ENCODE measurements around the gene APOC3. TPM values are rescaled to one million over a fixed set of nuclear protein-coding genes. Genes with fewer than 3 reads are reported as not detected.

APOC3 gene
- 83.1 TPM for total RNA-seq

GRCh38 chr11:116829525-116830183, at the start of gene APOC3:
APOC3 (plus strand) TSS chr11:116829907; CDS start chr11:116830583, 676 bp downstream.
- intact Hi-C loops (cut with DNase I) = no loop called here
- no peak for TF ChIP-seq CTCF (IDR thresholded peaks at IDR 0.05)
- no peaks in the 10 kb centered on the region for H3K4me1 ChIP-seq
- H3K27me3 ChIP-seq = no peaks in the 10 kb centered on the region
- H3K9me3 ChIP-seq = no peaks in the 10 kb centered on the region
- H3K27ac ChIP-seq = no peak within 1 kb of the TSS
- H3K4me3 ChIP-seq = no peak within 1 kb of the TSS
- H3K36me3 ChIP-seq = no peaks in the 10 kb centered on the region
- DNase-seq (ENCODE audit: low spot score in 2 of 2) = no peak

GRCh38 chr11:116782728-116783127, 47.0 kb upstream of the APOC3 start:
- no peak overlapping the region for H3K27ac ChIP-seq
- no peak for TF ChIP-seq CTCF (IDR thresholded peaks at IDR 0.05)
- no peaks in the 10 kb centered on the region for H3K27me3 ChIP-seq
- peaks cover 0 to 9% of the 10 kb centered on the region in 2 donors for H3K4me1 ChIP-seq
- no peak for DNase-seq (ENCODE audit: low spot score in 2 of 2)
- intact Hi-C loops (cut with DNase I) = no loop called here
- H3K4me3 ChIP-seq = no peak overlapping the region
- H3K9me3 ChIP-seq = no peaks in the 10 kb centered on the region
- peaks cover 79 to 90% of the 10 kb centered on the region in 2 donors for H3K36me3 ChIP-seq

GRCh38 chr11:116786326-116786725, 43.4 kb upstream of the APOC3 start:
- H3K9me3 ChIP-seq = no peaks in the 10 kb centered on the region
- H3K27ac ChIP-seq = no peak overlapping the region
- H3K27me3 ChIP-seq = no peaks in the 10 kb centered on the region
- peaks cover 45 to 54% of the 10 kb centered on the region in 2 donors for H3K36me3 ChIP-seq
- peak overlapping the region; percentile 92 to 93 for H3K4me3 ChIP-seq
- peaks cover 0 to 12% of the 10 kb centered on the region in 2 donors for H3K4me1 ChIP-seq
- no peak for TF ChIP-seq CTCF (IDR thresholded peaks at IDR 0.05)
- intact Hi-C loops (cut with DNase I) = loop anchor here (5.0 kb wide), 1 partner anchor 541 kb away; the partner anchor contains the start of gene CEP164
- no peak for DNase-seq (ENCODE audit: low spot score in 2 of 2)

GRCh38 chr11:116786966-116787365, 42.7 kb upstream of the APOC3 start:
- no peaks in the 10 kb centered on the region for H3K9me3 ChIP-seq
- intact Hi-C loops (cut with DNase I) = loop anchor here (5.0 kb wide), 1 partner anchor 540 kb away; the partner anchor contains the start of gene CEP164
- no peak for TF ChIP-seq CTCF (IDR thresholded peaks at IDR 0.05)
- DNase-seq (ENCODE audit: low spot score in 2 of 2) = no peak
- peak overlapping the region; percentile 92 to 93 for H3K4me3 ChIP-seq
- peaks cover 0 to 14% of the 10 kb centered on the region in 2 donors for H3K4me1 ChIP-seq
- no peak overlapping the region for H3K27ac ChIP-seq
- H3K27me3 ChIP-seq = no peaks in the 10 kb centered on the region
- H3K36me3 ChIP-seq = peaks cover 38 to 48% of the 10 kb centered on the region in 2 donors

- no peak for TF ChIP-seq CTCF (IDR thresholded peaks at IDR 0.05)
- intact Hi-C loops (cut with DNase I) = loop anchor here (5.0 kb wide), 1 partner anchor 540 kb away; the partner anchor contains the start of gene CEP164
- Histone ChIP-seq H3K4me3 (peak overlapping the region; percentile 92 to 93), H3K27ac (peak overlapping the region; percentile 77 to 90), H3K4me1 (peaks cover 0 to 14% of the 10 kb centered on the region in 2 donors), H3K9me3 (no peaks in the 10 kb centered on the region), H3K36me3 (peaks cover 34 to 43% of the 10 kb centered on the region in 2 donors), H3K27me3 (no peaks in the 10 kb centered on the region)
- DNase-seq (ENCODE audit: low spot score in 2 of 2) = no peak
Measured at GRCh38 chr11:116787436-116787785, 42.3 kb upstream of the APOC3 start.

Measured in ascending aorta (tissue), 2 donors.